AML-193 (cell line): ENCODE results near the gene COX5A.
A peak's percentile ranks its signal among the peaks of the same experiment; 100 is the strongest.
"Not testable (repeated sequence)": the region's sequence is repeated elsewhere in the genome, so short reads cannot be mapped to it uniquely, and the experiment has no call there.

Source experiments
- DNase-seq, 2 experiments: peaks; one replicate each; lab custom pipeline; 2025; lab: John Stamatoyannopoulos, UW

COX5A gene

DNA sequence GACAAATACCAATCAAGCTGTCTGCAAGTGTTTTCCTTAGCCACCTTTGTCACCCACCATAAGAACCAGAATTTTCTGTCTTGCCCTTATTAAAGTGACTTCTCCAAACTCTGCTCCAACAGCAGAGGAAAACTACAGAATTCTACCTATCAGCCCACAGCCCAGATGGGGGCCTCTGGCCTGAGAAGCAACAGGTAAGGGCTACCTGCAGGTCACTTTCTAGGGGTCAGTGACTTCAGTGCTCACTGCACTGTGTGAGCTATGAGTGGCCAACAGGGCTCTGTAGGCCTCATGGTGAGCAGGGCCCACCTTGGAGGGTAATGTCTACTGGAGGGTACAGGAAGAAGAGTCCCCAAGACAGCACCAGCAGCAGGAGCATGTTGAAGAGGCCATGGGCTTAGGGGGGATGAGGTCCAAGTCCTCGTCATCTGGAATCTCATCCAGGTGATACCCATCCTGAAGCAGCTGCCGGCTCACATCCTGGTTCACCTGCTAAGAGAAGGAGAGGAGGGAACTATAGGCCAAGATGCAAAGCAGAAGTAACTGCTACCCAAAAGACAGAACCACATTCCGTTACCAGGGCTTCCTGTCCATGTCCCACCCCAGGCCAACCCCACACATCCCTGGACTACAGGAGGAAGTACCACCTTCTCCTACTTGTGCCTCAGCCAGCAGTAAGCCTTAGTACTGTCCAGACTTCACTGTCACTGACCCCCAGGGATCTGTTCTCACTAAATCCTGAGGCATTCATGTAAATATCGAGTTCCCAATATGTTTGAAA, 35.4 kb downstream of the COX5A start:
- DNase-seq = no peak

DNA sequence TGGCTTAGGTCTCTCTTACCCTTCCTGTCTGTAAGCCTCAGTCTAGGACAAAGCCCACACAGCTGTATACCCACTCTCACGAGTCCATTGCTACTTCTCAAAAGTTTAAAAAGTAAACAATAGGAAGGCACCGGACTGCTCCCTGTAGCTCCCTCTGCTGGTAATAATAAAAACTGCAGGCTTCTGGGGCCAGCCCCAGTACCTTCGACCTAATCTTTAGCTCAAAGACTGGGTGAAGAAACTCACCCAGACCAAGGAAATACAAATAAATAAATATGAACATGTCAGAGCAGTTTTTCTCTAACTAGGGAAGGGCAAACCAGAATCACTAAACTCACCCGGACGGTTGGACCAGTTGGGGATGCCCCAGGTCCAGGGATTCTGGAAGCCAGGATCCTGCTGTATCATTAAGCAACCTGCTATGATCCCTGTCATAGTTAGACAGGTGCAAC, 36.2 kb downstream of the COX5A start:
- DNase-seq = peak; percentile 67 to 75

DNA sequence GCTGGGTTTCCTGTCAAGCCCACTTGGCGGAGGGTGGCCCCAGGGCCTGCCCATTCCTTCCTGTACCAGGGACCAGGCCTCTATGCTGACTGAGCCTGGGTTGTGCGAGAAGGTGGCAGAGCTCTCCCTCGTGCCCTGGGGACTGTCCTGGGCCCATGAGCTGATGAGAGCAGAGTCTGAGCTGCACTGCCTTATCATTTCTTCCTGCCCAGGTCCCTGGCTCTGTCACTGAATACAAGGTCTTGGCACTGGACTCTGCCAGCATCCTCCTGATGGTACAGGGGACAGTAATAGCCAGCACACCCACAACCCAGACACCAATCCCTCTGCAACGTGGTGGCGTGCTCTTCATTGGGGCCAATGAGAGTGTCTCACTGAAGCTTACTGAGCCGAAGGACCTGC, 40.6 kb downstream of the COX5A start:
- no peak for DNase-seq

DNA sequence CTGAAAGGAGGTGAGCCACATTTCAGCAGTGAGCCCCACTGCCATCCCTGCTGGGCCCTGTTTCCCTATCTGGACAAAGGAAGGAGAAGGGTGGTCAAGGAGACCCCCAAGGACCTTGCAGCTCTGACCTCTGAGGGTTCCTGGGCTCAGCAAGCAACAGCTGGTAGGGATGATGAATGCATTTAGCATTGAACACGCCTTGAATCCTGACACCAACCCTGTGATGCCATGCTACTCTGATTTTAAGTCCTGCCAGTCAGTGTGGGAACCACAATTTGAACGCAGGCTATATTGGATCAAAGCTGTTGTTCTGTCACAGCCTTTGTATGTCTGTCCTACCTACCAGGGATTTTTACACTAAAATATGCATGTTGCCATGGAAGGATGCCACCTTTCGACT, 41.6 kb downstream of the COX5A start:
- no peak for DNase-seq

DNA sequence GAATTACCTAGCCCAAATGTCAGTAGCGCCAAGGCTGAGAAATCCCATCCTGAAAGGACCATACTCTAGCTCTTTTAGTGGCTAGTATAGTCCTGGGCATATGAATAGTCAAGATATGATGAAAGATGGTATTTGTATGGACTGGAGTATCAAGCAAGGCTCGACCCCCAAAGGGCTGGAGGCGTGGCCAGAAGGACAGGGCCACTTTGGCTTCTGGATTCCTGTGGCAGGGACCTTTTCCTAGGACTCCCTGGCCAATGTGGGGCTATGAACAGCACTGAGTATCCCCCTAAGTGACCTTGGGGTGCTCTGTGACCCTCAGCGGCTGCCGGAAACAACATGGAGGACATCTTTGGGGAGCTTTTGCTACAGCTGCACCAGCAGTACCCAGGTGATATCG, 42.0 kb downstream of the COX5A start:
- DNase-seq = no peak

DNA sequence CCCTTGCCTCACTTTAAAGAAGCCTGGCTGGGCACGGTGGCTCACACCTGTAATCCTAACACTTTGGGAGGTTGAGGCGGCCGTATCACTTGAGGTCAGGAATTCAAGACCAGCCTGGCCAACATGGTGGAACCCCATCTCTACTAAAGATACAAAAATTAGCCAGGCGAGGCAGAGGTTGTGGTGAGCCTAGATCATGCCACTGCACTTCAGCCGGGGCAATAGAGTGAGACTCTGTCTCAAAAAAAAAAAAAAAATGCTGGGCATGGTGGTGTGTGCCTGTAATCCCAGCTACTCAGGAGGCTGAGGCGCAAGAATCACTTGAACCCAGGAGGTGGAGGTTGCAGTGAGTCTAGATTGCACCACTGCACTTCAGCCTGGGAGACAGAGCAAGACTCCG, 43.5 kb downstream of the COX5A start:
- not testable (repeated sequence) for DNase-seq

DNA sequence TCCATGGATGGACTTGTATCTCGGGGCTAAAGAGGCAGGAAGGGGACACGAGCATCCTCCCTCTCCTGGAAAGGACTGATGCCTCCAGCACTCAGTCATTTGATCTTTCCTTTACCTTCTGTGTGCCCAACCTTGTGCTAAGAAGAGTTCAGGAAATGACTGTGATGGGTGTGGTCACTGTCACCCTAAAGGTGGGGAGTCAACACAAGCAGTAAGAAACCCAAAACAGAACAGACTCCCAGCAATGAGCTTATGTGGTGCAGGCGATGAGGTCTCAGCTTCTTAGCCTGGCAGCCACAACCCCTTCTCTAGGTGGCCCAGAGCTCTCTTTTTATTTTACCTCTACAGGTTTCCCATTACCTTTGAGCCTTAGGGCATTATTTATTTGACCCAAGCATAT, 44.2 kb downstream of the COX5A start:
- DNase-seq = no peak

DNA sequence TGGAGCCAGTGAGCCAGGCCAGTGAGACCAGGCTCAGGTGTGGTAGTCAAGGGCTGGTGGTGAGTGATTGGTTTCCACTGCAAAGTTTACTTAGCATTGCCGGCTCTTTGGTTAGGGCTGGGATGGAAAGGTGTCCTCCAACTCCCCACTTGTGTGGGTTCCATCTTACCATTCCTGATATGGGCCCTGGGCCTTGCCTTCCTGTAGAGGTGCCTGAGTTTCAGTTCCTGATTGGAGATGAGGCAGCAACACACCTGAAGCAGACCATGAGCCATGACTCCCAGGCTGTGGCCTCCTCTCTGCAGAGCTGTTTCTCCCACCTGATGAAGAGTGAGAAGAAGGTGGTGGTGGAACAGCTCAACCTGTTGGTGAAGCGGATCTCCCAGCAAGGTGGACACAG, 44.9 kb downstream of the COX5A start:
- no peak for DNase-seq

DNA sequence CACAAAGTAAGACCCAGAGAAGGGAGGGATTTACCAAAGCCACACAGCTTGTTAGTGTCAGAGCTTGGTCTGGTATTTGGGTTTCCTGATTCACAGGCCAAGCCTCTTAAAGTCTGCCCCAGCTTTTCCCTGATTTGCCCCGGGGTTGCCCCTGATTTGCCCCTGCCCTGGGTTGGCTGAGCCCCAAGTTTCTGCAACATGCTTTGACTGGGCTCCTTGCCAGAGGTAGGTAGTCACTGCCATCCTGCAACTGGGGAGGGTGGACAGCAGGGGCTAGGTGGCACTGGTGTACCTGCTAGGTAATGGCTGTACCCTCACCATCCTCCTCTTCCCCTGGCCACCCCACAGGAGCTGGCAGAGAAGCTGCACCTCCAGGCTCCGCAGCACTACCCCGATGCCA, 45.6 kb downstream of the COX5A start:
- DNase-seq = no peak

DNA sequence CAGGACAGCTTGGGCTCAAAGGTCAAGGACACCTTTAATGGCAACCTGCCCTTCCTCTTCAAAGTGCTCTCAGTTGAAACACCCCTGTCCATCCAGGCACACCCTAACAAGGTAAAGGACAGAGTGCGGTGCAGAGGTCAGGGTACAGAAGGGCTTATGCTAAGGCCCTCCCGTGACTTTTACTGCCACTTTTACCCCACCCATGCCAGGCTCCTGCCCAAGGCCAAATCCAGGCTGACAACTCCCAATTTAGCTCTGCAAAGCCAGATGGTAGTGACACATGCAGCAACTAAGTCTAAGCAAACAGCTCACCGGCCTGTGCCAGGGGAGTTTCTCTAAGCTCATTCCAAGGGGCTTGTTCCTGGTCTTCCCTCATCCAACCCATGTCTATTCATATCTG, 46.4 kb downstream of the COX5A start:
- DNase-seq = no peak

DNA sequence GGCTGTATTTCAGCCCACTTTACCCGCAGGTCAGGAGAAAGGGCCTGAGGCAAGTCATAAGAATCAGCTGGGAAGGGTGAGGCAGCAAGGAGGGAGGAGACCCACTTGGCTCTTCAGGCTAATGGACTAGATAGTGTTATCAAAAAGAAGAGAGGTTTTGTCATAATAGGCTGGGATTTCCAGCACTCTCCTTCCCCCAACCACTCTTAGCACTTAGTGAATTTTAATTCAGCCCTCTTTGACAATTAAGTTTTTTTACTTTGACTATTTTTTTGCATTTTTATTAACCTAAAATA, 47.3 kb downstream of the COX5A start:
- no peak for DNase-seq

DNA sequence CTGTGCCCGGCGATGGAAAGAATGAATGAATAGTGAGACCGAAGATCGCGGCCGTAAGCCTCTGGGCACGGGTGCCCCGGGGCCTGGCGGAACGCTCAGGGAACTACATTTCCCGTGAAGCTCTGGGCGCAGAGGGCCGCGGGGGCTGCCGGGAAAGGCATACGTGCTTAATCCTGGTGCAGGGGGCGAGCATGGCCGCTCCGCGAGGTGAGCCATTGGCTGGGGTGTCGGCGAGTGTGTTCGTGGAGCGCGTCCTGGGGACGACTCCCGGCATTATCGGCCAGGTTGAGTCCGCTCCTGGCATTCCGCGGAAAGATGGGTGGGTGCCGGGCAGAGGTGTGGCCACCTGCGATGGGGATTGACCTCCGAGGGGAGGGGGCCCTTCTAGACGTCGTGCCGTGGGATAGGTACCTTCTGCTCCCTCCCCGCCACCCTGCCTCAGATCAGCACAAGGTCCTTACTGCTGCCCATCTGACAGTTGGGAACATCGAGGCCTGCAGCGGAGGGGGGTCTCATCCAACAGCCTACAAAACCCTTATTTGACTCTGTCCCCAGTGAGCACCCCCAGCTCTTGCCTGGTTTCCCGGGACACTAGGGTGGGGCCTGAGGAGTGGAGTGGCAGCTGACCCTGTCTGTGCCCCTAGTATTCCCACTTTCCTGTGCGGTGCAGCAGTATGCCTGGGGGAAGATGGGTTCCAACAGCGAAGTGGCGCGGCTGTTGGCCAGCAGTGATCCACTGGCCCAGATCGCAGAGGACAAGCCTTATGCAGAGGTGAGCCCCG, 47.8 kb downstream of the COX5A start, which contains the start of gene MPI:
Gene MPI (plus strand): TSS at position 160 of the 782 bp plus-strand sequence. CDS start 32 bp downstream, at position 192.
- peak; percentile 69 to 74 for DNase-seq

DNA sequence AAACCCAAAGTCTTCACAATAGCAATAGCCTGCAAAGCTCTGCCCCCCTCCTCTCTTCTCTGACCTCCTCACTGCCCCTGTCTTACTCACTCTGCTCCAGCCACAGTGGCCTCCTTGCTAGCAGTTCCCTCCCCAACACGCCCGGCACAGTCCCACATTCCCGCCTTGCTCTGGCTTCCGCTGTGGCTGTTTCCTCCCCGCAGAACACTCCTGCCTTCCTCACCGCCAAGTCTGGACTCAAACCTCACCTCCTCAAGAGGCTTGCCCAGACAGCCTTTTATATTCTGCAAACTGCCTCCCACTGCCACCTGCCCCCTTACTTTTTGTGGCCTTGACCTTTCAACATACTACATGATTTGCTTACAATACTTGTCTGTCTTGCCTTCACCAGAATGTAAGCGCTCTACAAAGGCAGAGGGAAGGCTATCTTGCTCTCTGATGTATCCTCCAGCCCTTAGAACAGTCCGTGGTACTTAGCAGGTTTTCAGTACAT, 48.4 kb downstream of the COX5A start:
- no peak for DNase-seq

DNA sequence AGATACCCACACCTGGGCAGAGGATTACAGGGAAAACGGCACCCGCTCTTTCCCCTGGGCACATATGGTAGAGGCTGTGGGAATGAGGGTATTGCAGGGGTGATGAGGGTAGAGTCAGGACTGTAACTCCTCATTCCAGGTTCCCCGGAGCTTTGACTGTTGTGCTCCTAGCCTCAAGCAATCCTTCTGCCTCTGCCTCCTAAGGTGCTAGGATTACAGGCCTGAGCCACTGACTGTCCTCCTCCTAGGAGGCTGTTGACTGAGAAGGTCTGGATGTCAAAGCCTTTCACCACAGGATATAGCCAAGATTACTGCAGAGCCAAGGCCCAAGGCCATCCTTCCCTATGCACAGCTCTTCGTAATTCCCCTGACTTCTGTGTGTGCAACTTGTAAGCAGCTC, 49.2 kb downstream of the COX5A start:
- no peak for DNase-seq

DNA sequence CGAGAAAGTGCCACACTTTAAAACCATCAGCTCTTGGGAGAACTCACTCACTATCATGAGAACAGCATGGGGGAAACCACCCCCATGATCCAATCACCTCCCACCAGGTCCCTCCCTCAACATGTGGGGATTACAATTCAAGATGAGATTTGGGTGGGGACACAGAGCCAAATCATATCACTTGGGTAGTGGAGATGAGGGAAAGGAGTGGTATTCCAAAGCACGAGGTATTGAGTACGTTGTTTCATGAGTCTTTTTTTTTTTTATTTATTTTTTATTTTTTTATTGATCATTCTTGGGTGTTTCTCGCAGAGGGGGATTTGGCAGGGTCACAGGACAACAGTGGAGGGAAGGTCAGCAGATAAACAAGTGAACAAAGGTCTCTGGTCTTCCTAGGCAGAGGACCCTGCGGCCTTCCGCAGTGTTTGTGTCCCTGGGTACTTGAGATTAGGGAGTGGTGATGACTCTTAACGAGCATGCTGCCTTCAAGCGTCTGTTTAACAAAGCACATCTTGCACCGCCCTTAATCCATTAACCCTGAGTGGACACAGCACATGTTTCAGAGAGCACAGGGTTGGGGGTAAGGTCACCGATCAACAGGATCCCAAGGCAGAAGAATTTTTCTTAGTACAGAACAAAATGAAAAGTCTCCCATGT, 50.2 kb downstream of the COX5A start:
- DNase-seq = not testable (repeated sequence)

DNA sequence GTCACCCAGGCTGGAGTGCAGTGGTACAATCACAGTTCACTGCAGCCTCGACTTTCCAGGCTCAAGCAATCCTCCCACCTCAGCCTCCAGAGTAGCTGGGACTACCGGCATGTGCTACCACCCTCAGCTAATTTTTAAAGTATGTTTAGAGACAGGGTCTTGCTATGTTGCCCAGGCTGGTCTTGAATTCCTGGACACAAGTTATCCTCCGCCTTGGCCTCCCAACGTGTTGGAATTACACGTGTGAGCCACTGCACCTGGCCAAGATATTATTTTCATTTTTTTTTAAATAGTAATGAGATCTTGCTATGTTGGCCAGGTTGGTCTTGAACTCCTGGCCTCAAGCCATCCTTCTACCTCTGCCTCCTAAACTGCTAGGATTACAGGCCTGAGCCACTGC, 52.4 kb downstream of the COX5A start:
- no peak for DNase-seq

DNA sequence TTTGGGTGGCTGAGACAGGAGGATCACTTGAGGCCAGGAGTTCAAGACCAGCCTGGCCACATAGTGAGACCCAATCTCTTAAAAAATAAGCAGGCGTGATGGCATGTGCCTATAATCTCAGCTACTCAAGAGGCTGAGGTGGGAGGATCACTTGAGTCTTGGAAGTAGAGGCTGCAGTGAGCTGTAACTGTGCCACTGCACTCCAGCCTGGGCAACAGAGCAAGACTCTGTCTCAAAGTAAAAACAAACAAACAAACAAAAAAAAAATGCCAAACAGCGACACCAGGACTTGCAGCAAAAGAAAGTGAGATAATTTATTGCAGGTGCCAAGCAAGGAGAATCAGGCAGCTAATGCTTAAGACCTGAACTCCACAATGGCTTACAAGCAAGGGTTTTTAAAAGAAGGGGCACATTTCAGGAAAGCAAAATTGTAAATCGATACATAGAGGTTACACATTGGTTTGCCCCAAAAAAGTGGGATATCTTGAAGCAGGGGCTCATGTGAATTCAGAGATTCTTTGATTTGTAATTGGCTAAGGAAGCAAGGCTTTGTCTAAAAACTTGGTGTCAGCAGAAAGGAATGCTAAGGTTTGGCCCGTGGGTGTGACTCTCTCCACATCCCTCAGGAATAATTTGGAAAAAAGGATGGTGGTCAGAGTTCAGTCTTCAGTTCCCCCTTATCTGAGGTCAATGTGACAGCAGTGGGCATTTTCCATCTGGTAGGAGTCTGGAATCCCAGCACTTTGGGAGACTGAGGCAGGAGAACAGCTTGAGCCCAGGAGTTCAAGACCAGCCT, 53.2 kb downstream of the COX5A start:
- no peak for DNase-seq

DNA sequence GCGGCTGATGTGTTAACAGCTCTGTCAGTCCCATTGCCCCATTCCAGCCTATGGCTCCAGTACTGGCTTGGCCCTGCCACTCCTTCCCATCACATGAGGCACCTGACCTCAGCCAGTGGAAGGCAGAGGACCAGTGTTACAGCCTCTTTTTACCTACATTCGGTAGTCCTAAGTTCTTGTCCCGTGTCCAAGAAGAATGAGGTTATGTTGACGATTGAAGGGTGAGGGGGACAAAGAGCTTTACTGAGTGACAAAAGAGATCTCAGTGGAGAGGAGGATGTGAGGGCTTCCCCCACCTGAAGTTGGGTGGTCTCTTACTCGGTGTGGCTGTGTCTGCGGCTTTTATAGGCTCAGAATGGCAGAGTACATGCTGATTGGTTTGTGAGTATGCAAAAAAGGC, 55.3 kb downstream of the COX5A start:
- DNase-seq = no peak

DNA sequence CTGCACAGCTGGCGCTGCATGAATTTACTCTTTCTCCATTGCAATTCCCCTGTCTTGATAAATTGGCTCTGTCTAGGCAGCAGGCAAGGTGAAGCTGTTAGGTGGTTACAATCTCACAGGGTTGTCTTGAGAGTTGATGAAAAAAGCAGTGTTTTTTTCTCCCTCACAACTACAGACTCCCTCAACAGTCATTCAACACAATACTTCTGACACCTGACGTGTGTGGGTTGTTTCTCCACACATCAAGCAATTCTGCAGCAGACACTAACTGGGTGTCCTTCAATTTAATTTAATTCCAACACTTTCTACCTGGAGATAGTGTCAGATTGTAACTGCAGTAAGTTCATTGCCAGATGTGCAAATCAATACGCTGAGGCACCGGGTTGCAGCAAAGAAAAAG, 59.6 kb downstream of the COX5A start:
- DNase-seq = no peak

DNA sequence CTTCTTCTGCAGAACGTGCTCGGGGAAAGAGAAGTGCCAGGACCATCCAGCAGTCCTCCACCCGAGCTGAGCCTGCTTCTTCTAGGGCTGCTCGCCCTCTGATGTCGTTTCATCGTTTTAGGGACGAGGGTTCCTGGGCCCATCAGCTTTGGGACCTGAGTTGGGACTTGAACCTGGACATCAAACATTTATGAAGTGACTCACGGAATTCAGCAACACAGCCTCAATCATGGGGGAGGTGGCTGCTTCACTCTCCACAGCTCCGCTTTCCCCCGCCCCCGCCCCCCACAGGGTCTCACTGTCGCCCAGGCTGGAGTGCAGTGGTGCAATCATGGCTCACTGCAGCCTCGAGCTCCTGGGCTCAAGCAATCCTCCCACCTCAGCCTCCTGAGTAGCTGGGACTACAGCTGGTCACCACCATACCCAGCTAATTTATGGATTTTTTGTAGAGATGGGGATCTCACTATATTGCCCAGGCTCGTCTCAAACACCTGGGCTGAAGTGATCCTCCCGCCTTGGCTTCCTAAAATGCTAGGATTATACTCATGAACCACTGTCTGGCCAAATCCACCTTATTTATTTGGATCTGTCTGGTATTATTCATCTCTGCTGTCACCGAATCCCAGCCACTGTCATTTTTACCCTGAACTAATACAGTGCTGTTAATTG, 64.0 kb downstream of the COX5A start:
- DNase-seq = peak; percentile 33 to 47

DNA sequence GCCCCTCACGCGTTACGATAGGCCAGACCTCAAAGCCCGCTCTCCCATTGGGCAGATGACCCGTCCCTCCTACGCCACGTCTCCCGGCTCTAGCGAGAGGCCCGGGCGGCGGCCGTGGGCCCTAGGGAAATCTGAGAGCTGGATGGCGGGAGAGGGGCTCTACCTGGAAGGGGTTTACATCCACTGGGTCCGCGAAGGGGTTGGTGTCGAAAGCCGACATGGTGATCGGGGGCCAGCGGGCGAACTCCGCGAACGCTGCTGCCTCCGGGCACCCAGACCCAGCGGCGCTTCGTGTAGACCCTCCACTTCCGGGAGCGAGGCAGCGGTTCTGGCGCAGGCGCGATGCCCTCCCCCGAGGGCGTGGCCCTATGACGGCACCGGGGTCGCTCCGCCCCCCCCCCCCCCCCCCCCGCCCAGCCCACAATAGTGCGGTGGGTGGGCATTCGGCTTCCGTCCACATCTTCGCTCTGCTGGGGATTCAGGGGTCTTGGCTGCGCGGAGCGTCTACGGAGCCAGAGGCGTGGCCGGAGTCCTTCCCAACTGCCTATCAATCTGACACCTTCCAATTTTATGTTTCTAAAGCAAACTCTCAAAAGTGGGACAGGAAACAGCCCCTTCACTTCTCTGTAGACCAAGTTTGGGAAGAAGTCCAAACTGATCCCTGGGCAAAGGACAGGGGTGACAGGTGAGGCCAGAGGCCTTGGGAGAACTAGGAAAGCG, 64.7 kb downstream of the COX5A start, which contains the start of gene SCAMP2:
Gene SCAMP2 (minus strand): TSS at position 330 of the 720 bp plus-strand sequence. CDS start 110 bp downstream, at position 220.
- peak; percentile 83 to 88 for DNase-seq
